Inflammatory macrophage (primary cell): ENCODE results near the gene OR2A42.
A peak's percentile ranks its signal among the peaks of the same experiment; 100 is the strongest.
"Not testable (repeated sequence)": the region's sequence is repeated elsewhere in the genome, so short reads cannot be mapped to it uniquely, and the experiment has no call there.

ENCODE experiments used
- DNase-seq, 2 donors: peaks; one replicate each; pipeline ENCODE4 v3.0.0-alpha.2; 2020 to 2022
- total RNA-seq, 18 experiments: gene quantifications; one replicate each; lab custom pipeline; 2026; ENCODE audit warnings: mixed read lengths in 6 of 18, inconsistent platforms in 2 of 18; lab: John Stamatoyannopoulos, UW

Gene OR2A42, protein sequence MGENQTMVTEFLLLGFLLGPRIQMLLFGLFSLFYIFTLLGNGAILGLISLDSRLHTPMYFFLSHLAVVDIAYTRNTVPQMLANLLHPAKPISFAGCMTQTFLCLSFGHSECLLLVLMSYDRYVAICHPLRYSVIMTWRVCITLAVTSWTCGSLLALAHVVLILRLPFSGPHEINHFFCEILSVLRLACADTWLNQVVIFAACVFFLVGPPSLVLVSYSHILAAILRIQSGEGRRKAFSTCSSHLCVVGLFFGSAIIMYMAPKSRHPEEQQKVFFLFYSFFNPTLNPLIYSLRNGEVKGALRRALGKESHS
- 0 to 0.08 (median 0) reads per million in 18 experiments for total RNA-seq

- not testable (repeated sequence) for DNase-seq
Measured at GRCh38 chr7:144239365-144239764, at the start of gene OR2A42. TSS of gene OR2A42 (minus strand) at chr7:144239605. CDS start at chr7:144232843, 6,762 bp downstream.

DNA sequence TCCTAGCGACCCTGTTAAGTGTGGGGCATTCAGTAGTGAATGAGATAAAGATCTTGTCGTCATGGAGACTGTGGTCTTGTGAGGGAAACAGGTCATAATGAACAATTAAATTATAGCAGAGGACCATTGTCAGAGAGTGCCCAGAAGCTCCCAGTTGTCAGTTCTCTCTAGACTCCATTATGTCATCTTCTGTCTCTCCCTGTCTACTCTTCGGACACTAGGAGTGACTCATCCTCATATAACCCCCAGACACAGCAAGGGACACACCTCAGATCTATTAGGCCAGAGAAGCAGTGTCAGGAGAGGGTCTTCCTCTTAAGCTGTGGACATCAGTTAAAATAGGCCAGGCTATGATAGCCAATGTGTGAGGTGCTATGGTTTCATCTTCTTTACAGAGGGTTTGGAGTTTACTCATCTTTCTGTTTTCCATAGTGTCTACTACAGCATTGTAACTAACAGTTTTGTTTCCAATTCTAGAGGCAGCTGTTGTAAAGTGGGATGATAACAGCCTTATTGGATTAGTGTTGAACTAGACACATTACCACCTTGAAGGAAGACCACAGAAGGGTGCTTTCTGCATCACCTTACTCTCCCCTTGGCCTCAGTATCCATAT, 47.9 kb upstream of the OR2A42 start:
- DNase-seq: not testable (repeated sequence)

- DNase-seq: not testable (repeated sequence)
Measured at GRCh38 chr7:144283716-144284115, 44.3 kb upstream of the OR2A42 start.

- not testable (repeated sequence) for DNase-seq
Measured at GRCh38 chr7:144282490-144282889, 43.1 kb upstream of the OR2A42 start.

DNA sequence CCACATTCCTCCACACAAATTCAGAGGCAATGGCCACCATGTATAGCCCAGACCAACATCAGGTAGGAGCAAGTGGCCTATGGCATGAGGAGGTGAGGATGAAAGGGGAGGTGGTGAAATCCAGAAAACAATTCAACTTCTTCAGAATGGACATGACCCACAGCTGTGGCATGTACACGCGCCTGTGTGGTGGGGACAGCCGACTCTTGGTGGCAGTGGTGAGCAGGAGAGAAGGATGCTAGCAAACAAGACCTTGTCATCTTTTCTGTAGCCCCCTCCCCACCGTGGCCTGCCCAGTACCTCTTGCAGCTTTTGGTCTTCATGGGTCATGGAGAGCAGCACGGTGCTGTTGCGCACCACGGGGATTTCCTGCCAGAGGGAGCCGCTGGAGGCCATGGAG, 42.6 kb upstream of the OR2A42 start:
- not testable (repeated sequence) for DNase-seq

- not testable (repeated sequence) for DNase-seq
Measured at GRCh38 chr7:144280010-144280409, 40.6 kb upstream of the OR2A42 start.

- not testable (repeated sequence) for DNase-seq
Measured at GRCh38 chr7:144275281-144275680, 35.9 kb upstream of the OR2A42 start.

DNA sequence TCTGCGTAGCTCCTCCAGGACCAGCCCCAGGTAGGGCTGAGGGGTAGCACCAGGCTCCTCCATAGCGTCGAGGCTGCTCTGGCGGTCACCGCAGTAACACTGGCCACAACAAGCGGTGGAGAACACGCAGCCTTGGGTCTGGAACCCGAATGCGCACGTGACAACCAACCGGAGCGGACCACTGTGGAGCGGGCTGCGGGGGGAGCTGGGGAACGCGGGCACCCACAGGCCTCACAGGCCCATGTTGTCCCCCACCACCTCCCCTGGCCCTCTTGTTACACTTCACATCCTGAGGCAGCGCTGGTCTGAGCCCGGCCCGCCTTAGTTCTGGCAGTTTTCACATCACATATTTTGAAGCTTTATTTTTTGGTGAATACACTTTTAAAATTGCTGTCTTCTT, 29.8 kb upstream of the OR2A42 start, which contains the start of gene CTAGE8:
TSS of gene CTAGE8 (minus strand) at position 101 of the 400 bp plus-strand sequence. CDS start at position 63, 38 bp downstream.
- DNase-seq: not testable (repeated sequence)

GRCh38 chr7:144264692-144265091, 25.3 kb upstream of the OR2A42 start, which contains the start of gene OR2A7:
TSS of gene OR2A7 (minus strand) at chr7:144264792. CDS start at chr7:144259628, 5,164 bp downstream.
- DNase-seq: peak in 1 of 2 donors; percentile 1

DNA sequence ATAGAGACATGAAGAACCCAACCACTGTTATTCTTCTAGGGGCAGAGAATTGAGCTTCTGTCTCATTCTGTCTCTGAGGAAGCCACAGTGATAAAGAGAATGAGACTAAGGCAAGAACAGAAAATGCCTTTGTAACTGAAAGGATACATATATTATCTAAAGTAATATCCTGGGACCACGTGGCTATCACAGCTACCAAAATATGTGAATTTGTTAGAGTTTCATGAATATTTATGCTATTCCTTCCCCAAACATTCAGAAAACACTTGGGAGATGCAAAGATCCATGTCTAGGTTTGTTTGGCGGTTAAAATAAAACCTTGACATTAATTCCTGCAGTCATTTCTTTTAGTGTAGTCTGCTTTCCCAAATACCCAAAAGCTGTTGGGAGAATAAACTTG, 22.7 kb upstream of the OR2A42 start:
- not testable (repeated sequence) for DNase-seq

GRCh38 chr7:144259067-144259466, 19.7 kb upstream of the OR2A42 start:
- DNase-seq: not testable (repeated sequence)

DNA sequence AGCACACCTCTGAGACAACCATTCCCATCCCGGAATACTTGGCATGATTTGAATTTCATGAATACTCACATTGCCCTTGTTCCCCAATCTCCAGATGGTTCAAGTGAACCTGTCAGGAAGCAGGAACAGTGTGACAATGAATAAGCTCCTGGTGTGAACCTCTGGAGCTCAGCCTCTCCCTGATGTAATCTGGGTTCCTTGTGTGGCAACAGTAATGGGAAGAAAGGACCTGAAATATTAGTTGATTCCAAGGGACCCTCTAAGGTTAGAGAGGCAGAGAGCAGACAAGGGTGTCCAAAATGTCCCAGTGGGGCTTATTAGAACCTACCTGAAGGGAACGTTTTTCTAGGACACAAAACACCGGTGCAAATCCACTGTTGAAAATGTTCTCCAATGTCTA, 16.7 kb upstream of the OR2A42 start:
- DNase-seq: peak in 1 of 2 donors; percentile 30

- peak in 1 of 2 donors; percentile 2 for DNase-seq
Measured at GRCh38 chr7:144255471-144255897, 16.1 kb upstream of the OR2A42 start.

GRCh38 chr7:144252307-144252706, 12.9 kb upstream of the OR2A42 start:
- DNase-seq: not testable (repeated sequence)

DNA sequence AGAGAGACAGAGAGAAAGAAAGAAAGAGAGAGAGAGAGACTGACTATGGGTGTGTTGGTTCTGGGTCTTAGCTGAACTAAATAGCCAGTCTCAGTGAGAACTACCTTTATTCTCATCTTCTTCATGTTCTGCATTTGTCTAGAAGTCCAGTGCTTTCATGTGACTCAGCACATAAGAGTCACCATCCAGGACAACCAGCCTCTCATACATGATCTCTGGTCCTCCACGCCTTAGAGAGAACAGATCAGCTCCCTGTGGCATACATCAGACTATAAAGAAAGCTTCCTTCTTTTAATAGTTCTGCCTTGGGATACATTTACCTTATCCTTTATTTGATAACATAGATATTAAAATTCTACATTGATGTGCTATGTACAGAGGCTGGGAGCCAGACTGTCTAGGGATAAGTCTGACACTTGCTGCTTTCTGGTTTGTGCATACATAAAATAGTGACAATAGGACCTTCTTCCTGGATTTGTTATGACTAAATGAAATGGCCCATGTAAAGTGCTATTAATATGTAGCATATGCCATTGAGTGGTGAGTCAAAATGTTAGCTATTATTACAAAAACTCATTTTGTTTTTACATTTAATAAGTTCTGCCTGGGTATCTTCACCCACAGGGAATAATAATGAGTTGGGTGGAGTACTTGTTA, 8.4 kb upstream of the OR2A42 start:
- DNase-seq: not testable (repeated sequence)

- not testable (repeated sequence) for DNase-seq
Measured at GRCh38 chr7:144246967-144247366, 7.6 kb upstream of the OR2A42 start.

- DNase-seq: not testable (repeated sequence)
Measured at GRCh38 chr7:144245372-144245771, 6.0 kb upstream of the OR2A42 start.

DNA sequence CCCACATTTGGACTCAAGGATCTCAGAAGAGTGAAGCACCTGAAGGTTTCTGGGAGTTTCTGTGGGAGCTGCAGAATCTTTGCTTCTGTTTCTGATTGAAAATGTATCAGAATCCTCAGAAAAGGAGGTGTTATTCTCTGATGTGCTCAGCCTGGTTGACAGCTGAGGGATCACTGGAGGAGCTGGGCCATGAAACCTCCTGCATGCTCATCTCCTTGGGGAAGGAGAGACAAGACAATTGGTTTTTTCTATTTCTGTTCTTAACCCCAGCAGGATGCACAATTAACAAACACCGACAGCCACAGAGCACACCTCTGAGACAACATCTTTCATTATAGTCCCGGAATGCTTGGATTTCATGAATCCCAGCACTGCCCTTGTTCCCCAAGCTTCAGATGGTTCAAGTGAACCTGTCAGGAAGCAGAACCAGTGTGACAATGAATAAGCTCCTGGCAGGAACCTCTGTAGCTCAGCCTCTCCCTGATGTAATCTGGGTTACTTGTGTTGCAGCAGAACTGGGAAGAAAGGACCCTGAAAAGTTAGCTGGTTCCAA, 799 bp downstream of the OR2A42 start:
- DNase-seq: peak in 1 of 2 donors; percentile 0

- not testable (repeated sequence) for DNase-seq
Measured at GRCh38 chr7:144233039-144233438, 6.4 kb downstream of the OR2A42 start.

- not testable (repeated sequence) for DNase-seq
Measured at GRCh38 chr7:144231027-144231426, 8.4 kb downstream of the OR2A42 start.

GRCh38 chr7:144228810-144229209, 10.6 kb downstream of the OR2A42 start:
- peak in 1 of 2 donors; percentile 0 for DNase-seq

GRCh38 chr7:144226866-144227265, 12.5 kb downstream of the OR2A42 start:
- DNase-seq: peak; percentile 1 to 2

DNA sequence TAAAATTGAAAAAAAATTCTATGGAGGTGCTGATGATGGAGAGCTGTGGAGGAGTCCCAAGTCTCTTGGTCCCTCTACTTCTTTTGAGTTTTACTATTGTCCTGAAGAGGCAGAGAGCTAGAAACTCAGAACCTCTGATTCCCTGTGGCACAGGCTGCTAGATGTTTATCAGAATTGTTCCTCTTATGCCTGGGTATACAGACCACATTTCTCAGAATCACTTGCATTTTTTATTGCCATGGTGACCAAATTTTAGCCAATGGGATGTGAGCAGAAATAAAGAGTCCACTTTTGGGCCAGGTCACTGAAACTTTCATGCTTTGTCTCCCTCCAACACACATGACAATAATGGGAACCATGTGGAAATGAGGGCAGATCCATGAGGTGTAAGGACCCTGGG, 15.7 kb downstream of the OR2A42 start:
- not testable (repeated sequence) for DNase-seq
